HG03095 (cell line): ENCODE measurements around the gene TASOR2.

ENCODE experiments used
- ATAC-seq: cut with Tn5 transposase; IDR thresholded peaks from one replicate; pipeline ENCODE4 v1.9.1; 2021; ENCODE audit warnings: moderate library complexity; ENCODE audit not compliant: unreplicated experiment

Gene TASOR2

GRCh38 chr10:5684318-5684970 is at the start of gene TASOR2:
Gene TASOR2 (plus strand): TSS chr10:5684838. CDS start chr10:5720643, 35,805 bp downstream.
- ATAC-seq: peak; percentile 72

GRCh38 chr10:5634918-5635317 is 49.7 kb upstream of the TASOR2 start:
- no peak for ATAC-seq

- no peak for ATAC-seq
These were observed 46.1 kb upstream of the TASOR2 start for GRCh38 chr10:5638494-5638893.

DNA sequence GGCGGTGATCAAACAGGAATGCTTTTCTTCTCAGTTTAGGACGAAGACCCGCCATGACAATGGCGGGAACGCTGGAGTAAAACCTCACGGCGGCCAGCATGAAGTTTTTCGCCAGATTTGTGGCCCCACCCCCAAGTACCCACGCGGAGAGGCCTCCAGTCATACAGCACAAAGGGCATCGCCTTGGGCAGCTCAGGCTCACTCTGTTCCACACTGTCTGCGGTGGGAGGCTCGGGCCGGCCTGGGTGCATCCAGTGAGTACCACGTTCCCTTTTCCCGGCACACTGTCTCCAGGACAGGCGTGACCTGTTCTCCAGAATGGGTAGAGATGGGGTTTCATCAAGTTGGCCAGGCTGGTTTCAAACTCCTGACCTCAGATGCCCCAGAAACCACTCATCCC is 45.6 kb upstream of the TASOR2 start:
- ATAC-seq: no peak

GRCh38 chr10:5640036-5640435 is 44.6 kb upstream of the TASOR2 start:
- no peak for ATAC-seq

GRCh38 chr10:5640501-5640900 is 44.1 kb upstream of the TASOR2 start:
- ATAC-seq: no peak

GRCh38 chr10:5641501-5641900 is 43.1 kb upstream of the TASOR2 start:
- no peak for ATAC-seq

GRCh38 chr10:5643346-5644067 is 41.1 kb upstream of the TASOR2 start:
- ATAC-seq: no peak

DNA sequence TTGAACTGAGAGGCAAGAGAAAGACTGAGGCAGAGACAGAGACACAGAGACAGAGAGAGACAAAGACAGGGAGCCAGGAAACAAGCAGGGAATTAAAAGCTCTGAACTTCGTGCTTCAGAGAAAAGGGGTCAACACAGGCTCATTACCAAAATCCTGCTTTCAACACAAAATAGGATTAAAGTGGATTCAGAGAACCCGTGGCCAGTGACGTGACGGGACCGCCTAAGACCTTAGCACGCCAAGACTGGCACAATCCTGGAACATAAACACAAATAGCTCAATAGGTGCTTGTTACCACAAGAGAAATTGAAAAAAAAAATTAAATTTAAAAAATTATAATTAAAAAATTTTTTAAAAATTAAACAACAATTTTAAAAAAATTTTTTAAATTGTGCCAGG is 39.7 kb upstream of the TASOR2 start:
- ATAC-seq: no peak

GRCh38 chr10:5645375-5645774 is 39.3 kb upstream of the TASOR2 start:
- no peak for ATAC-seq

DNA sequence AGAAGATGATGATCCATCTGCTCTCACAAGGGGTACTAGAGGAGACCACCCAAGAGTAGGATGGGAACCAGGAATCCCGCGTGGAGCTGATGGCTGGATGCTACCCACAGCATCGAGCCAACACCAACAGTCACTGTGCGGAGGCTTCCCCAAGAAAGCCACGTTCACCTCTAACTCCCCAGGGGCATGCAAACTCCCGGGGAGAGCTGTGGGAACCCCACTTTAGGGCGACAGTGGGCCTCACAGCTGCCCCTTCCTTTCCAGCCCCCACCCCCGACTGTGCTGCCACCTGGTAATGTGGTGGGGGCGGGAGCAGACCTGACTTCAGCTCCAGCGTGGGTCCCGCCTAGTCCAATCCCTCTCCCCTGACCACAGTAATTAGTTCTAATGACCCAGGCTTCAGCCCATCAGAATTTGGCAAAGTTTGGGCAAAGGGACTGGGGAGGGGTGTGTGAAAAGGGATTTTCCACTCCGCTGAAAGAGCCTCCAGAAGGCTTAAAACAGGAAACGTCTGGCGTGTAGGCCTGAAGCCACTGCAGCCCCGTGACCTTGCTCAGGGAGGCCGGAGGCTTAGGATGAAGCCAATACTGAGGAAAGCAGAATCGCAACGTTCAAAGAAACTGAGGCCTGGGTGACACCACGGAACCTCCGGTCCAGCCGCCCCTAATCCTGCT is 38.6 kb upstream of the TASOR2 start:
- ATAC-seq: no peak

GRCh38 chr10:5647507-5648240 is 37.0 kb upstream of the TASOR2 start:
- no peak for ATAC-seq

DNA sequence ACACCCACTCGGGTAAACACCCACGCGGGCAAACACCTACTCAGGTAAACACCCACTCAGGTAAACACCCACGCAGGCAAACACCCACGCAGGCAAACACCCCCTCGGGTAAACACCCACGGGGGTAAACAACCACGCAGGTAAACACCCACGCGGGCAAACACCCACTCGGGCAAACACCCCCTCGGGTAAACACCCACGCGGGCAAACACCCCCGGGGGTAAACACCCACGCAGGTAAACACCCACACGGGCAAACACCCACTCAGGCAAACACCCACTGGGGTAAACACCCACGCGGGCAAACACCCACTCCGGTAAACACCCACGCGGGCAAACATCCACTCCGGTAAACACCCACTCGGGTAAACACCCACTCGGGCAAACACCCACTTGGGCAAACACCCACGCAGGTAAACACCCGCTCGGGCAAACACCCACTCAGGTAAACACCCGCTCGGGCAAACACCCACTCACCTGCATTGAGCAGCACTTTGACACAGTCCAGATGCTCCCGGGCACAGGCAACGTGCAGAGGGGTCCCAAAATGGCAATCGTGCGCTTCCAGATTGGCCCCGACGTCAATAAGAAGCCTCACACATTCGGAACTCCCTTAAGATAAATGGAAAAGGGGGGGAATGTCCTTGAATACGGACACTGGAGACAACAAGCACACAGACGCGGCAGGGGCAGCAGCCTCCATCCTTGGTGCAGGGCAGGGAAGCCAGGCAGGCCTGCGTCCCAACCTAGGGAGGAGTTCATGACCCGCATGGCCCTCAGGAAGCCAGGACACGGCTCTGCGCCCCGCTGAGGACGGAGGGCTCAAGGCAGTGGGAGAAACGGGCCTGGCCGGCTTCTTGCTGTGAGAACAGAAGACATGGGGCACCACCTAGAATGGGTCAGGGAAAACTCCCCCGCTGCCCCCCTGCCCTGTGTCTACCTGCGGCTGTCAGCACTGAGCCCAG is 35.9 kb upstream of the TASOR2 start:
- ATAC-seq: no peak

- ATAC-seq: no peak
These were observed 34.9 kb upstream of the TASOR2 start for GRCh38 chr10:5649746-5650145.

DNA sequence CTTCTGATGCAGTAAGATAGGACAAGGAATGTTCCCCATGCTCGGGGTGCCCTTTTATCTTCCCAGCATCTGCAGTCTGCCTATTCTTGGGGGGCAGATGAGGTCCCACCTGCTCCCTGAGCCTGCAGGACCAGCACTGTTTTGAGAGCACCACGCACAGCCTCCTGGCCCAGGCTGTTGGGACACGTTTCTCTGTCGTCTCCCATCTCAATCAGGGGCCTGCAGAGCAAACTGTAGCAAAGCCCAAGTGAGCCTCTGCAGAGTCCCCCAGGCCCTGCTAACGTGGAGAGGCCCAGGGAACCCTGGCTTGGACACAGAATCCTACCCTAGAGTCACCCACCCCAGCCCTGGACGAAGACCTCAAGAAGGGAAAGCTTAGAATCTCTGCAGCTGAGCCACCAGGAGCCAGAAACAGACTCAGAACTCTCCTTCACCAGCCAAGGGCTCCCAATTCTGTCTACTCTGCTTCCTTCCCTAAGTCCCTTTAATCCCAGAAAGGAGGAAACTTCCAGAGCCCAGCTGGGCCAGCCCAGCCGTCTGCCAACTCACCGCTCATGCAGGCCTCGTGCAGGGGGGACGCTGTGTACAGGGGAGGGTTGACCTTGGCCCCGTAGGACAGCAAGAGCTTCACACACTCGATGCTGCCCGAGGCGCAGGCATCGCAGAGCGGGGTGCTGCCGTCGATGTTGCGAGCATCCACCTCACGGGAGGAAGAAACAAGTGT is 33.8 kb upstream of the TASOR2 start:
- ATAC-seq: no peak

DNA sequence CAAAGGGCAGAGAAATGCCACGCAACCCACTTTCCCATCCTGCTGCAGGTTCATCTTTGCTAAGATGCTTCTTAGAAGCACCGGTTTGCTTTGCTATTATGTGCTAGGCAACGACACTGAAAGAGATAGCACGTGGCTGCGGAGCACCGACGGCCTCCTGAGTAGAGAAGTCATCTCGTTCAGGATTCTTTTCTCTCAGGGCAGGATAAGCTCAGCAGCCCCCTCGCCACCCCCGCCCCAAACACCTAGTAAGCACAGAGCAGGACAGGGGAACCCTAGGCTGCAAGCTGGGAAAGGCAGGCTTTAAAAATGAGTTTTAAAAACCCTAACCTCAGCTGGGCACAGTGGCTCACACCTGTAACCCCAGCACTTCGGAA is 33.3 kb upstream of the TASOR2 start:
- no peak for ATAC-seq

DNA sequence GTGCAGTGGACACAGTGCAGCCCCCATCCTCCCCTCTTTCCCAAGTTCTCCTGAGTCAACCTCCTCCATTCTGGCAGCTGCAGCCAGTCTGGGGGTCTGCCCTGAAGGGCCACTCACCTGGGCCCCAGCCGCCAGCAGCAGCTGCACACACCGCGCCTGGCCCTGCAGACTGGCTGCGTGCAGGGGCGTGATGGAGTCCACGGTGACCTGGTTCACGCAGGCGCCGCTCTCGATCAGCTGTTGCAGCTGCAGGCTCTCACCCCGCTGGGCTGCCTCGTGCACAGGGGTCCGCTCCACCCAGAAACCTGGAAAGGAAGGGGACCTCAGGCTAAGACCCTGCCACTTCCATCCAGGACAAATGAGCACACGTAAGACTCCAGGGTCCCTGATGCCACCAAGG is 31.9 kb upstream of the TASOR2 start:
- ATAC-seq: no peak

DNA sequence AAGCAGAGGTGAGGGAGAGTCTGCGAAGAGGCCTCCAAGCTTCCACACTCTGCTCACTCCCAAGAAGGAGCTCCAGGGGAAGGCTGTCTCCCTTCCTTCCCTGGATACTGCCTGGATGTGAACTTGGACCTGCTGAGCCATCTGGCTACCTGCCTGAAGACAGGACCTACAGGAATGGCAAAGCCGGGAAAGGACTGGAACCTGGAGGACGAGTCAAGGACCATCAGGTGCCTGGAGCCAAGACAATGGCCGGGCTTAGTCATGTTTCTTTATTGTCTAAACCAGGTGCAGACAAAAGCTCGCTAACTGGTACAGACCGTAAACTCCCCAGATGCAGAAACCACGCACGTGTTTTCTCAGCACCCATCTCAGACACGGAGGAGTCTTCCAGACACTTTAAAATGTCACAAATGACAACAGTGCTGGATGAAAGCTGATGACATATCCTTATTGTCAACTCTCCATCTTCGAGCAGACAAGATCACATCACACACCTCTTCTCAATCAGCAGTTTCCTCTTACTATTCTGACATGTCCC is 30.4 kb upstream of the TASOR2 start:
- no peak for ATAC-seq

- no peak for ATAC-seq
These were observed 29.5 kb upstream of the TASOR2 start for GRCh38 chr10:5655121-5655520.
